HepG2 (cell line): ENCODE results near the gene LRRIQ4. TPM values are rescaled to one million over a fixed set of nuclear protein-coding genes. Genes with fewer than 3 reads are reported as not detected.

Experiments
- BCL3 ChIP-seq: sonication (generic); formaldehyde crosslinking; IDR thresholded peaks from 2 replicates; pipeline ENCODE4 v1.5.1; 2020; ENCODE audit warnings: mild to moderate bottlenecking, missing genetic modification reagents, moderate library complexity
- GABPB1 ChIP-seq: IDR thresholded peaks from 2 replicates; pipeline ENCODE4 v1.6.1; 2016; ENCODE audit warnings: mild to moderate bottlenecking, missing genetic modification reagents, moderate library complexity, missing compliant biosample characterization
- HNF1B ChIP-seq: sonication (generic); formaldehyde crosslinking; IDR thresholded peaks from 2 replicates; pipeline ENCODE4 v1.5.1; 2020; ENCODE audit warnings: mild to moderate bottlenecking, moderate library complexity, missing genetic modification reagents
- HOXA3 ChIP-seq: sonication (generic); formaldehyde crosslinking; IDR thresholded peaks from 2 replicates; pipeline ENCODE4 v1.5.0; 2020; ENCODE audit warnings: missing genetic modification reagents
- HOXD1 ChIP-seq: sonication (generic); formaldehyde crosslinking; IDR thresholded peaks from 2 replicates; pipeline ENCODE4 v1.5.0; 2020; ENCODE audit warnings: missing genetic modification reagents
- JUN ChIP-seq: sonication (generic); formaldehyde crosslinking; IDR thresholded peaks from 2 replicates; pipeline ENCODE4 v1.4.0; 2020; ENCODE audit warnings: mild to moderate bottlenecking, missing genetic modification reagents
- KLF13 ChIP-seq: sonication (generic); formaldehyde crosslinking; IDR thresholded peaks from 2 replicates; pipeline ENCODE4 v1.4.0; 2020; ENCODE audit warnings: mild to moderate bottlenecking, missing genetic modification reagents
- LCORL ChIP-seq, 2 experiments: fragments of 450-650 bp in 1 of 2; sonication (generic) in 1 of 2; formaldehyde crosslinking in 1 of 2; IDR thresholded peaks; 2 replicates each; pipeline versions ENCODE4 v1.5.0 to v1.6.1; 2017 to 2020; ENCODE audit warnings: antibody characterized with exemption in 1 of 2, missing genetic modification reagents in 1 of 2
- MYC ChIP-seq: sonication (generic); formaldehyde crosslinking; IDR thresholded peaks from 2 replicates; pipeline ENCODE4 v1.9.0; 2021; ENCODE audit warnings: missing genetic modification reagents, borderline replicate concordance
- NFYC ChIP-seq: IDR thresholded peaks from 2 replicates; pipeline ENCODE4 v1.6.1; 2016; ENCODE audit warnings: missing genetic modification reagents, missing compliant biosample characterization
- REPIN1 ChIP-seq: sonication (generic); formaldehyde crosslinking; IDR thresholded peaks from 2 replicates; pipeline ENCODE4 v1.8.0; 2022; ENCODE audit warnings: missing genetic modification reagents, low read depth, mild to moderate bottlenecking, borderline replicate concordance
- STAT6 ChIP-seq: sonication (generic); formaldehyde crosslinking; IDR thresholded peaks from 2 replicates; pipeline ENCODE4 v1.4.0; 2020; ENCODE audit warnings: missing genetic modification reagents, mild to moderate bottlenecking, borderline replicate concordance
- TFDP2 ChIP-seq: sonication (generic); formaldehyde crosslinking; IDR thresholded peaks from 2 replicates; pipeline ENCODE4 v1.4.0; 2020; ENCODE audit warnings: missing genetic modification reagents
- THAP11 ChIP-seq: IDR thresholded peaks from 2 replicates; pipeline ENCODE4 v1.6.1; 2016; ENCODE audit warnings: missing biosample characterization, missing genetic modification reagents
- ZBTB38 ChIP-seq: sonication (generic); formaldehyde crosslinking; IDR thresholded peaks from 2 replicates; pipeline ENCODE4 v1.5.1; 2020; ENCODE audit warnings: mild to moderate bottlenecking, missing genetic modification reagents
- ZNF333 ChIP-seq: sonication (generic); formaldehyde crosslinking; IDR thresholded peaks from 2 replicates; pipeline ENCODE4 v1.4.0; 2020; ENCODE audit warnings: mild to moderate bottlenecking, missing genetic modification reagents, borderline replicate concordance
- ZNF773 ChIP-seq: sonication (generic); formaldehyde crosslinking; IDR thresholded peaks from 2 replicates; pipeline ENCODE4 v1.4.0; 2020; ENCODE audit warnings: missing genetic modification reagents, borderline replicate concordance
- ZNF777 ChIP-seq: sonication (generic); formaldehyde crosslinking; IDR thresholded peaks from 2 replicates; pipeline ENCODE4 v1.4.0; 2020; ENCODE audit warnings: missing genetic modification reagents
- polyA plus RNA-seq, 8 experiments: library from polyadenylated mRNA; depleted of rRNA in 3 of 8; stranded (reverse) in 7 of 8; unstranded in 1 of 8; fragments of >200 nt; fragmentation: Illumina TruSeq in 4 of 8; extraction: Trizol in 4 of 8; gene quantifications; 2 replicates each; pipeline versions ENCODE4 v1.2.1 to v1.2.3, GENCODE V29; 2011 to 2016; ENCODE audit warnings: low read depth in 4 of 8, missing spikeins in 1 of 8, mixed read lengths in 1 of 8; ENCODE audit not compliant: insufficient read depth in 1 of 8
- total RNA-seq, 5 experiments: library from RNA; depleted of rRNA; stranded (reverse); fragments of >200 nt; fragmentation: Illumina TruSeq; extraction: Trizol; gene quantifications; 2 replicates each; pipeline ENCODE4 v1.2.3, GENCODE V29; 2016; ENCODE audit warnings: low read depth in 1 of 5
- TF ChIP-seq, protein P1 (sequence below): sonication (generic); formaldehyde crosslinking; IDR thresholded peaks from 2 replicates; pipeline ENCODE4 v1.4.0; 2020; ENCODE audit warnings: missing genetic modification reagents, borderline replicate concordance

The LRRIQ4 gene
- total and polyA plus RNA-seq, 2 of the 13 experiments (the other 11 are each of a cell fraction or from before 2014, with no cell fraction given), result not detected

GRCh38 chr3:169769287-169770181 is 43.1 kb upstream of the LRRIQ4 start, which contains the start of gene ACTRT3 (continued):
- TF ChIP-seq HNF1B (CRISPR knock-in tag) (no peak), KLF13 (no peak), ZNF777 (CRISPR knock-in tag) (no peak), NFYC (CRISPR knock-in tag) (no peak), LCORL (IDR thresholded peaks at IDR 0.05) (no peak), LCORL (CRISPR knock-in tag; IDR thresholded peaks at IDR 0.05) (0 out of 2 replicates have a peak, but pooled peaks have one; percentile 31), ZBTB38 (0 out of 2 replicates have a peak, but pooled peaks have one; percentile 40), ZNF333 (no peak), STAT6 (CRISPR knock-in tag) (no peak), REPIN1 (CRISPR knock-in tag) (peak; percentile 30; the same call in 1 of the 2 replicates), GABPB1 (CRISPR knock-in tag) (peak; percentile 76; the same call in 1 of the 2 replicates), THAP11 (CRISPR knock-in tag) (no peak), HOXA3 (CRISPR knock-in tag) (peak; percentile 46; the same call in 1 of the 2 replicates), TFDP2 (CRISPR knock-in tag) (no peak), ZNF773 (CRISPR knock-in tag) (no peak), MYC (peak; percentile 38; the same call in 1 of the 2 replicates), JUN (CRISPR knock-in tag) (no peak), HOXD1 (CRISPR knock-in tag) (no peak), BCL3 (CRISPR knock-in tag) (no peak)
- TF ChIP-seq, protein P1, sequence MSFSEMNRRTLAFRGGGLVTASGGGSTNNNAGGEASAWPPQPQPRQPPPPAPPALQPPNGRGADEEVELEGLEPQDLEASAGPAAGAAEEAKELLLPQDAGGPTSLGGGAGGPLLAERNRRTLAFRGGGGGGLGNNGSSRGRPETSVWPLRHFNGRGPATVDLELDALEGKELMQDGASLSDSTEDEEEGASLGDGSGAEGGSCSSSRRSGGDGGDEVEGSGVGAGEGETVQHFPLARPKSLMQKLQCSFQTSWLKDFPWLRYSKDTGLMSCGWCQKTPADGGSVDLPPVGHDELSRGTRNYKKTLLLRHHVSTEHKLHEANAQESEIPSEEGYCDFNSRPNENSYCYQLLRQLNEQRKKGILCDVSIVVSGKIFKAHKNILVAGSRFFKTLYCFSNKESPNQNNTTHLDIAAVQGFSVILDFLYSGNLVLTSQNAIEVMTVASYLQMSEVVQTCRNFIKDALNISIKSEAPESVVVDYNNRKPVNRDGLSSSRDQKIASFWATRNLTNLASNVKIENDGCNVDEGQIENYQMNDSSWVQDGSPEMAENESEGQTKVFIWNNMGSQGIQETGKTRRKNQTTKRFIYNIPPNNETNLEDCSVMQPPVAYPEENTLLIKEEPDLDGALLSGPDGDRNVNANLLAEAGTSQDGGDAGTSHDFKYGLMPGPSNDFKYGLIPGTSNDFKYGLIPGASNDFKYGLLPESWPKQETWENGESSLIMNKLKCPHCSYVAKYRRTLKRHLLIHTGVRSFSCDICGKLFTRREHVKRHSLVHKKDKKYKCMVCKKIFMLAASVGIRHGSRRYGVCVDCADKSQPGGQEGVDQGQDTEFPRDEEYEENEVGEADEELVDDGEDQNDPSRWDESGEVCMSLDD, result peak; percentile 73; the same call in 1 of the 2 replicates
